GM10847 (cell line): ENCODE measurements around the gene SI.

Source experiments
- POLR2A ChIP-seq: IDR thresholded peaks from 2 replicates; pipeline ENCODE4 v1.6.1; 2011; ENCODE audit not compliant: insufficient read length; ENCODE audit errors: extremely low read depth

Gene SI

DNA sequence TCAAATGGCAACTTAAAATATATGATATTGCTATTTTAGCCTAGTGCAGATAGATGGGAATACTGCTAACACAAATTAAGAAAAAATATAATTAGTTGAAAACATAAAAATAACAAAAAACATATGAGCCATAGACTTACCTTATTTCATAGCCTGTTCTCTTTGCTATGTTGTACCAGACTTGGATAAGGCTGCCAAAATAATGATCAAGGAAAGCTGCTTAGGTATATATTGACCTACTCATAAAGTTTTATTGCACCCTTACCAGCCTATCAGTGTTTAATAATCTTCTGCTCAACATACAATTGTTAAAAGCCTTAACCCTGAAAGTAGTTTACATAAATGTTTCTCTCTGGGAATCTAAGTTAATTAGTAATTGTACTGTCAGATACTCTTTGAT, at the start of gene SI:
TSS of gene SI (minus strand) at position 204 of the 400 bp plus-strand sequence. CDS start 2,484 bp downstream, outside the sequence.
- TF ChIP-seq POLR2A = no peak

DNA sequence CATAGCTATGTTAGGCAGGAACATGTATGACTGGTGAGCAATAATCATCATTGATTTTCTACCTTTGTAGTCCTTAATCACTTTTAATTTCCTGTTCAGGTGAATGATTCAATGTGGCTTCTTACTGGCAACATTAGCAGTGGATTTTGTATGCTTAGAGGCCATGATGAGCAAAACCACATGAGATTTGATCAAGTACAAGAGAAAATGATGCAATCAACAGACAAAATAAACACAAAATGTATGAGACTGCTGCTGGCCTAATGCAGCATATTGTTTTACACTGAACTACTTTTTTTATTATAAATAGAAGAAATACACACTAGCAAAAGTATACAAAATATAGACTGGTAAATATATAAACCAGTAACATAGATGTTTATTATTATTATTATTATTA, 47.5 kb upstream of the SI start:
- no peak for TF ChIP-seq POLR2A

DNA sequence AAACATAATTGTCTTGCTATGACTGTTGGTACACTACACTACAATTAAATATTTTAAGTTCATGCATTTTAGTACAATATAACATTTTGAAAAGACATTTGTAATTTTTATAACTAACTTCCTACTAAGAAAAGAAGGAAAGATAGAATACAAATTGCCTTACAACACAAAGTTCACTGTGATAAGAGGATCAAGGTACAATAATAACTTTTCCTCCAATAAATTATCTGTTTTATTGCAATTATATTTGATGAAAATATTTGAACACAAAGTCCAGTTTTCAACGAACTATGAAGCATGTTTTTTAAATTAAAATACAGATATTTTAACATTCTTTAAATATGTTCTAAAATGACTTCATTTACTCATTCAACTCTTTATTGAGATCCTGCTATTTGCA, 33.1 kb upstream of the SI start:
- no peak for TF ChIP-seq POLR2A

DNA sequence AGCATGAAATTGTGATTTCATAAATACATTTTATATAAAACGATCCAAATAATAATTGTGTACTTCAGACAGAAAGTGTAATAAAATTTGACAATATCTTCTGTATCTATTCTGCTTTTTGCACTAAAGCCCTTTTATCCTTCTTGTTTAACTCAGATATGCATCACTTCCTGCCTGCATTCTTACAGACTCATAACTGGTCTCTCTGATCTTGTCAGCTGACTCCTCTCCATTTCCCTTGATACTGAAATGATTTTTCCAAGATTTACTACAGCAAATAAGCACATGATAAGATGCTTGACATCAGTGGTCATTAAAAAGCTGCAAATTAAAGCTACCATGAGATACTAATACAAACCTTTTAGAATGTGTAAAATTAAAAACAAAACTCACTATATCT, 25.3 kb upstream of the SI start:
- TF ChIP-seq POLR2A = no peak

DNA sequence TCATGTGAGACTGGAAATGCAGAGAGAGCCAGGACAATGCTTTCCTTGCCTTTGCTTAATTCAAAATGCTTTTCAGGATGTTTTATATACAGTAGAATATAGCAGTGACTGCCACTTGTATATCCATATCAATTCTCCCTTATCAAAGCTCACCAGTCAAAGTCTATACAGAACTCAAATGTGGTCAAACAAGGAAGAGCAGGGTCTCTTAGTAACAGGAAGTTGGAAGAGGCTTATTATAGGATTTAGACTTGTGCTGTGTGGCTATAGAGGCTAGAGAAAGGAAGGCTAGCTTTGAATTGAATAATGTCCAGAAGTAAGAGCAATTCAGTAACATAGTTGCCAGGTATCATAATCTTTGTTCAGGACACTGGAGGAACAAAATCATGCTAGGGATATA, 4.4 kb upstream of the SI start:
- no peak for TF ChIP-seq POLR2A

DNA sequence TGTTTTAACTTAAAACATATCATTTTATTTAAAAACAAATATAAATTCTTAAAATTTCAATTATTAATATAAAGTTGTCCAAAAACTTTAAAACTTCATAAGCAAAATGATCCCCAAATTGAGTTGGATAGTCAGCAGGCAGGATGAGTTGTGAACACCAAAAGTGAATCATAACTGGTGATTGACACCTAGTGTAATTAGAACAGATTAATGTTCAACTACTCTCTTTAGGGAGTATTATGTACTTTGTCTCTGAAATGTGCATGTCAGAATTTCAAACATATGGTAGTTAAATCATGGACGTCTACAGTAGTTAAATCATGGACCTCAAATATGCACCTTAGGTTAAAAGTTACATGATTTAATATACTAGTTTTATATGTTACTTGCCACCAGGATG, 2.9 kb upstream of the SI start:
- TF ChIP-seq POLR2A = no peak

DNA sequence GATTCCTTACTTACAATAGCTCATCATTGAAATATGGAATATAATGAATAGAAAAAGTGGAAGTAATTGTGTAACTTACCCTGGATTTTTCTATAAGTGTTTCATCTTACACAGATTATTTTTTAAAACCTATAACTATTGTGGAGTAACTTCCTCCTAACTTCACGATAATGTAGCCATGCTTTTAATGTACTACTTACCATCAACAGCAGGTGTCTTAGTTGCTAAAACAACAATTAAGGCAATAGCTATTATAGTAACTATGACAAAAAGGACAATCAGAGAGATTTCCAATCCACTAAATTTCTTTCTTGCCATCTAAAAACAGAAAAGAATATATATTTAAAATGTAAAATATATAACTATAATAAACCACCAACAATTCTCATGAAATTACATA, 2.6 kb downstream of the SI start:
- no peak for TF ChIP-seq POLR2A

- TF ChIP-seq POLR2A = no peak
These were observed 7.6 kb downstream of the SI start for GRCh38 chr3:165070682-165071081.

GRCh38 chr3:165056510-165056909, 21.8 kb downstream of the SI start:
- no peak for TF ChIP-seq POLR2A

- TF ChIP-seq POLR2A = no peak
These were observed 38.1 kb downstream of the SI start for GRCh38 chr3:165040186-165040585.

DNA sequence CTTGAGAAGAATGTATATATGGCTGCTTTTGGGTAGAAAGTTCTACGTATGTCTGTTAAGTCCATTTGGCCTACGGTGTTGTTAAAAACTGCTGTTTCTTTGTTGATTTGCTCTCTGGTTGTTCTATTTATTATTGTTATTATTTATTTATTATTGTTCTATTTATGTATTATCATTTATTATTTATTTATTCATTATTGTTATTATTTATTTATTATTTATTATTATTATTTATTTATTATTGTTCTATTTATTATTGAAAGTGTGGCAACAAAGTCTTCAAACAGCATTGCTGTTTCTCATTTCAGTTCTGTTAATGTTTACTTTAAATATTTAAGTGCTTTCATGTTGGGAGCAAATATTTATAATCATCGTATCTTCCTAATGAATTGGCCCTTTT, 66.7 kb downstream of the SI start:
- no peak for TF ChIP-seq POLR2A

DNA sequence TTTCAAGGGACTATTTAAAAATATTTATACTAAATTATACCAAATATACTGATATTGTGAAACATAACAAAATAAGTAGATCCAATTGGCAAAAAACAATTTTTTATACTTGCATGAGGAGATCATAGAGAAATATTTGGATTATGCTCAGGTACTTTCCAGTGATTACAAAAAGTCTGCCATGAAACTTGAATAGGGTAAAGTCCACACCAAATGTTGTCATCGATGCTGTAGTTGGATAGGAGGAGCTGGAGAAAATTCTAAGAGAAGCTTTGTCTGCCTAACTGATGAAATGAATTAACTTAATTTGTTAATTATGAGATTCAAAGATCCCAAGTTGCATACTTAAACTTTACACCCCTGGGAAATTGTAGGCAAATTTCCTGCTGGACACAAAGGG, 93.3 kb downstream of the SI start:
- no peak for TF ChIP-seq POLR2A

GRCh38 chr3:164962610-164963009, 115.7 kb downstream of the SI start:
- no peak for TF ChIP-seq POLR2A

- TF ChIP-seq POLR2A = no peak
These were observed 125.3 kb downstream of the SI start for GRCh38 chr3:164952966-164953365.

- TF ChIP-seq POLR2A = no peak
These were observed 137.6 kb downstream of the SI start for GRCh38 chr3:164940745-164941144.

DNA sequence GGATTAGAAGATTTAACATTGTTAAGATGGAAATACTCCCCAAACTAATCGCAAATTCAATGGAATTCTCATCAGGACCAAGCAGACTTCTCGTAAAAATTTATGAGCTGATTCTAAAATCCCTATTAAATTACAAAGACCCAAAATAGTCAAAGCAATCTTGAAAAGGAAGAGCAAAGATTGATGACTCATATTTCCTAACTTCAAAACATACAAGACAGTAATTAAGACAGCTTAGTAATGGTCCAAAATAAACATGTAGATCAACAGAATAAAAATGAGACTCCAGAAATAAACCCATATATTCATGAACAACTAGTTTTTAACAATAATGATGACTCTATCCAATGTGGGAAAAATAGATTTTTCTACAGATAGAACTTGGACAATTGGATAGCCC, 148.7 kb downstream of the SI start:
- TF ChIP-seq POLR2A = no peak
